GM19023 (cell line): ENCODE measurements around the gene OOSP2.
"Not testable (repeated sequence)": the region's sequence is repeated elsewhere in the genome, so short reads cannot be mapped to it uniquely, and the experiment has no call there.

Source experiments
- ATAC-seq: cut with Tn5 transposase; IDR thresholded peaks from one replicate; pipeline ENCODE4 v1.9.1; 2021; ENCODE audit warnings: mild to moderate bottlenecking, moderate library complexity; ENCODE audit not compliant: unreplicated experiment

Gene OOSP2, protein sequence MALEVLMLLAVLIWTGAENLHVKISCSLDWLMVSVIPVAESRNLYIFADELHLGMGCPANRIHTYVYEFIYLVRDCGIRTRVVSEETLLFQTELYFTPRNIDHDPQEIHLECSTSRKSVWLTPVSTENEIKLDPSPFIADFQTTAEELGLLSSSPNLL

DNA sequence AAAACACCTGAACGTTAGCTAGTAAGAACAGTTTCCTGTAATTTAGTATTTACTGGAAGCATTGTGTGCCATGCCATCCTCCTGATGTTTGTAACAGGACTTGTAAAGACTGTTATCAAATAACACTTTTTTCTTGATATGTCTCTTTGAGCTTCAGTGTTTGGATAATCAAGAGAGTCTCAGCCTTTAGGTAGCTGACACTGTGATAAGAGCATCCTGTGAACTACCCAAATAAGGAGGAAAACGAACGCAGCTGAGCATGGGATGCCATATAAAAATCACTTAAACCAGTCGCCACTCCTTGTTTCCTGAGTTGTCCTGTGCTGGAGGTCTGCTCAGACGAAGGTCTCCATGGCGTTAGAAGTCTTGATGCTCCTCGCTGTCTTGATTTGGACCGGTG lies at the start of gene OOSP2:
TSS of gene OOSP2 (plus strand) at position 301 of the 400 bp plus-strand sequence. CDS start at position 352, 51 bp downstream.
- ATAC-seq: no peak

DNA sequence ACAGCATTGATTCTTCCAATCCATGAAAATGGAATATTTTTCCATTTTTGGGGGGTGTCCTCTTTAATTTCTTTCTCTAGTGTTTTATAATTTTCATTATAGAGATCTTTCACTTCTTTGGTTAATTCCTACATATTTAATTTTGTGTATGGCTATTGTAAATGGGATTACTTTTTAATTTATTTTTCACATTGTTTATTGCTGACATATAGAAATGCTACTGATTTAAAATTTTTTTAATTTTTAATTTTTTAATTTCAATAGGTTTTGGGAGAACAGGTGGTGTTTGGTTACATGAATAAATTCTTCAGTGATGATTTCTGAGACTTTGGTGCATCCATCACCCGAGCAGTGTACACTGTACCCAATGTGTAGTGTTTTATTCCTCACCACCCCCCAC lies 49.8 kb upstream of the OOSP2 start:
- no peak for ATAC-seq

DNA sequence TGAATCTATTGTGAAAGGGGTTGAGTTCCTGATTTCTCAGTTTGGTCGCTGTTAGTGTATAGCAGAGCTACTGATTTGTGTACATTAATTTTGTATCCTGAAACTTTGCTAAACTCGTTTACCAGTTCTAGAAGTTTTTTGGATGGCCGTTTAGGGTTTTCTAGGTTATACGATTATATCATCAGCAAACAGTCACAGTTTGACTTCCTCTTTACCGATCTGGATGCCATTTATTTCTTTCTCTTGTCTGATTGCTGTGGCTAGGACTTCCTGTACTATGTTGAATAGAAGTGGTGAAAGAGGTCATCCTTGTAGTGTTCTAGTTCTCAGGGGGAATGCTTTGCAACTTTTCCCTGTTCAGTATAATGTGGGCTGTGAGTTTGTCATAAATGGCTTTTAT lies 47.8 kb upstream of the OOSP2 start:
- no peak for ATAC-seq

DNA sequence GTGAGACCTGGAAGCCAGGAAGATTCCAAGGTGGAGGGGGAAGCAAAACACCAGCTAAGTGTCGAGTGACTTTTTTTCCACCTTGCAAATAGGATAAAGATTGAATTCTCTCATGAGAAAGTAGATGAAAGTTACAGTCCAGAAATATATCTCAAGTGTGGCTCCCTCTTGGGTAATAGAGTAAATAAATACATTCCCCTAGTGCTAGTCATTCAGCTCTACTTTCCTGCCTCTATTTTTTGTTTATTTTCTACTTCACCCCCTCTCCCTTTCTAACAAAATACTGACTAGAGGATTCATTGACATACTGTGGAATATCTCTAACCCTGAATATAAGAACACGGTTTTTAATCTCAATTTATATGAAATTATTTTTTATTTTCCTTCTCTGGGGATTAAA lies 42.4 kb upstream of the OOSP2 start:
- no peak for ATAC-seq

DNA sequence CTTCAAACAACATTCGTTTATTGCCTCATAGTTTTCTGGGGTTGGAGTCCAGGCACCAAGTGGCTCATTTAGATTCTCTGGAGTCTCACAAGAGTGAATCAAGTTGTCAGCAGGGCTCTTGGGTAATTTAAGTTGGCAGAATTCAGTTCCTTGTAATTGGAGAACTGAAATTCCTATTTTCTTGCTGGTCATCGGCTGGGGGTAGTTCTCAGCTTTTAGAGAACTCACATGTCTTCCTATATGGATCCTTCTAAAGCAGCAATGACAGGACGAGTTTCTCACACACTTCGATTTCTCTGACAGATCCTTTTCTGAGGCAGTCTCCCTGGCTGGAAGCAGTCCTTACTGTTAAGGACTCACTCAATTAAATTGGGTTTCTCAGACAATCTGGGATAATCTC lies 40.5 kb upstream of the OOSP2 start:
- ATAC-seq: no peak

DNA sequence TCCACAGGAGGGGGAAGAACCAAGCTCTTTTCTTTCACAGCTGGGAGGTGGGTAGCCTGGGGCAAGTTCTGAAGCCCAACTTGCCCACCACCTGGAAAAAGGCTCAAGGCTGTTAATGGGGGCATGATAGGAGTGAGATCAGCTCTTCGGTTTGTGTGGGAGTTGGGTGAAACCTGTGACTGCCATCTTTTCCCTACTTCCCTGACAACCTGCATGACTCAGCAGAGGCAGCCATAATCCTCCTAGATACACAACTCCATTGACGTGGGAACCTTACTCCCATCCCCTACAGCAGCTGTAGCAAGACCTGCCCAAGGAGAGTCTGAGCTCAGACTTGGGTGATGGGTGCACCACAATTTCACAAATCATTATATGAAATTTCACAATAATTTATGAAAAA lies 36.5 kb upstream of the OOSP2 start:
- ATAC-seq: no peak

DNA sequence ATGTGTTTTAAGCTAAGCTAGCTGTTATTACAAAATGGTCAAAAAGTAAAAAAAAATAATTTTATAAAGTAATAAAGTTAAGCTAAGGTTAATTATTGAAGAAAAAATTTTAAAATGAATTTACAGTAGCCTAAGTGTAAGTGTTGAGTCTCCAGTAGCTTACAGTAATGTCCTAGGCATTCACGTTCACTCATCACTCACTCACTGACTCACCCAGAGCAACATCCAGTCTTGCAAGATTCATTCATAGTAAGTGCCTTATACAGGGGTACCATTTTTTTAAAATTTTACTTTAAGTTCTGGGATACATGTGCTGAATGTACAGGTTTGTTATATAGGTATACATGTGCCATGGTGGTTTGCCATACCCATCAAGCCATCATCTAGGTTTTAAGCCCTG lies 34.8 kb upstream of the OOSP2 start:
- no peak for ATAC-seq

DNA sequence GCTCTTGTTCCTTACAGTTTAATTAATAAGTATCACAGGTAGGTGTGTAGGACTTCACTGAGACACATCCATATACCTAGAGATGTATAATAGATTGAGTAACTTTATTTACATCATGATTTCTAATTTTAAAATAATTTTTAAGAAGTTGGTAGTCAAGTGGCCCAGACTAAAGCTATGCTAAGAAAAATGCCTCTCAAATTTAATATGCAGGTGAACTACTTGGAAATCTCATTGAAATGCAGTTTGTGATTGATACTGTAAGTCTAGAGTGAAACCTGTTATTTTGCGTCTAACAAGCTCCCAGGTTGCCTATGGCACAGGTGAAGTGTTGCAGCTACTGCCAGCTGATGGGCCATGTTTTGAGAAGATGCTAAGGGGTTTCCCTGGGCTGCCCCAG lies 23.3 kb upstream of the OOSP2 start, which contains the start of gene OOSP4B:
TSS of gene OOSP4B (plus strand) at position 301 of the 400 bp plus-strand sequence.
- no peak for ATAC-seq

DNA sequence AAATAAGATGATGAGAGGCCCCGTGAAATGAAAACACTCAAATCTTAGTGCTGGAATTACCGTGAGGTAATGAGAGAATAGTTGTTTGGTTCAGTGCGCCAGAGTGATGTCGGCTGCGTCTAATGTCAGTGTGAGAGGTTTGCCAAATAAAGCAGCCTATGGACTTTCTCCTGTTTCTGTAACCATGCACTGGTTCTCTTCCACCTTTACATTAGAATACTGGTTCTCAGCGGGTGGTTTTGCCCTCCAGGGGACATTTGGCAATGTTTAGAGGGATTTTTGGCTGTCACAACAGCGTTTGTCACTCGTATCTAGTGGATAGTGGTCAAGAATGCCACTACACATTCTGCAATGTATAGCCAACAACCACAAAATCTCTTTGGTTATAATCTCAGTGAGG lies 22.2 kb upstream of the OOSP2 start:
- no peak for ATAC-seq

DNA sequence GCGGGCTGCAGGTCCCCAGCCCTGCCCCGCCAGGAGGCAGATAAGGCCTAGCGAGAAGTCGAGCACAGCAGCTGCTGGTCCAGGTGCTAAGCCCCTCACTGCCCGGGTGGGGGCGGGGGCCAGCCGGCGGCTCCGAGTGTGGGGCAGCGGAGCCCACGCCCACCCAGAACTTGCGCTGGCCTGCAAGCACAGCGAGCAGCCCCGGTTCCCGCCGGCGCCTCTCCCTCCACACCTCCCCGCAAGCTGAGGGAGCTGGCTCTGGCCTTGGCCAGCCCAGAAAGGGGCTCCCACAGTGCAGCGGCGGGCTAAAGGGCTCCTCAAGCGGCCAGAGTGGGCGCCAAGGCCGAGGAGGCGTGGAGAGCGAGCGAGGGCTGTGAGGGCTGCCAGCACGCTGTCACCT lies 19.8 kb upstream of the OOSP2 start:
- ATAC-seq: not testable (repeated sequence)

DNA sequence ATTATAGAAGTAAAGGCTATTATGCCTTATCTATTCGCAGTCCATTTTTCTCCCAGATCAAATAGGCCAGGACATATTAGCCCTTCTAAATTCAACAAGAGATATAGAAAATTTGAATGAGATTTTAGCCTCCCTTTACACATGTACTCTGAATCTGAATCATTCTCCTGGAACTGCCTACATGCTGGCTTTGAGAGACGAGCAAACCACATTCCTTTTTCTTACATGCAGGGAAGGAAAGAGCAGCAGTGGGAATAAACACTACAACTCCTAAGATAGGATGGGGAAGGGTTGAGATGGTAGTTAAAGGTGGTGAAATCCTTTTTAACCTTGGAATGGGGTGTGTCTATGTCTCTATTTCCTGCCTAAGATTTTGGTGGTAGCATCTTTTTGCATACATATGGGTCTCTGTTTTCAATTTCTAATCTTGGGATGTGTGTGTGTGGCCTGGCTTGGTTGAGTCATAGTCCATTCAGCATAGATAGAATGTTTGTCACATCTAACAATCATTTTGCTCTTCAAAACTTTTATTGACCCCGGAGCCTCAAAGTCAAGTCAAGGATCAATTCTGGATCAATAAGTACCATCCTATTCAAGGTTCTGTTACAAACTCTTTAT lies 11.1 kb upstream of the OOSP2 start:
- ATAC-seq: no peak

DNA sequence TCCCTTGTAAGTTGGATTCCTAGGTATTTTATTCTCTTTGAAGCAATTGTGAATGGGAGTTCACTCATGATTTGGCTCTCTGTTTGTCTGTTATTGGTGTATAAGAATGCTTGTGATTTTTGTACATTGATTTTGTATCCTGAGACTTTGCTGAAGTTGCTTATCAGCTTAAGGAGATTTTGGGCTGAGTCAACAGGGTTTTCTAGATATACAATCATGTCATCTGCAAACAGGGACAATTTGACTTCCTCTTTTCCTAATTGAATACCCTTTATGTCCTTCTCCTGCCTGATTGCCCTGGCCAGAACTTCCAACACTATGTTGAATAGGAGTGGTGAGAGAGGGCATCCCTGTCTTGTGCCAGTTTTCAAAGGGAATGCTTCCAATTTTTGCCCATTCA lies 10.2 kb downstream of the OOSP2 start:
- not testable (repeated sequence) for ATAC-seq

DNA sequence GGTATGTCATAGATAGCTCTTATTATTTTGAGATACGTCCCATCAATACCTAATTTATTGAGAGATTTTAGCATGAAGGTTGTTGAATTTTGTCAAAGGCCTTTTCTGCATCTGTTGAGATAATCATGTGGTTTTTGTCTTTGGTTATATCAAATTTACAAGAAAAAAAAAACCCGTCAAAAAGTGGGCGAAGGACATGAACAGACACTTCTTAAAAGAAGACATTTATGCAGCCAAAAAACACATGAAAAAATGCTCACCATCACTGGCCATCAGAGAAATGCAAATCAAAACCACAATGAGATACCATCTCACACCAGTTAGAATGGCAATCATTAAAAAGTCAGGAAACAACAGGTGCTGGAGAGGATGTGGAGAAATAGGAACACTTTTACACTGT lies 10.6 kb downstream of the OOSP2 start:
- not testable (repeated sequence) for ATAC-seq

DNA sequence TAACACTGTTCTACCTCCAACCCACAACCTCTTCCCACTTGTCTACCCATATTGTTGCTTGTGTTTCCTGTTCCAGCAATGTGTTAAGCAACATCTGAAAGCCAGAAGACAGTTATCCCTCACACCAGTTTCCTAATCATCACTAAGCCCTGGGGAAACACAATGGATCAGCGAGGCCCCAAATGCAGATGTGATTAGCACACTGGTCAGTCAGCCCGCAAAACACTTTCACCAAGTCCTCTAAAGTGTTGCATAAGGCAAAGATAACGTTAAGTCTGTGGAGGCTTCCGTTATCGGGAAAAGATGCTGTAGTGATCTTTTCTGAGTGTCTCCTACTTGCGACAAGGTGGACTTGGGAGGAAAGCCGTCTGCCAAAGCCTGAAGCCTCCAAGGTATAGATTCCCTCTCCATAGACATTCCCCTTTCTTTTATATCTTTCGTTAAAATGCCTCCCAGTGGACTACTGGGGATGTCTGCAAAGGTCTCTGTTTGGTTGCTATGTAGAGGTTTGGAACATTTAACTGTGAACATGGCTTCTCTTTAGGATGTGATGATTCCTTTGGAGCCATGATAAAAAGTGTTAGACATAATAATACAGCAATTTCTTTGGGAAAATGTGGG lies 16.2 kb downstream of the OOSP2 start, which contains the start of gene MS4A3:
TSS of gene MS4A3 (plus strand) at position 317 of the 621 bp plus-strand sequence. CDS start 4,496 bp downstream, outside the sequence.
- no peak for ATAC-seq

DNA sequence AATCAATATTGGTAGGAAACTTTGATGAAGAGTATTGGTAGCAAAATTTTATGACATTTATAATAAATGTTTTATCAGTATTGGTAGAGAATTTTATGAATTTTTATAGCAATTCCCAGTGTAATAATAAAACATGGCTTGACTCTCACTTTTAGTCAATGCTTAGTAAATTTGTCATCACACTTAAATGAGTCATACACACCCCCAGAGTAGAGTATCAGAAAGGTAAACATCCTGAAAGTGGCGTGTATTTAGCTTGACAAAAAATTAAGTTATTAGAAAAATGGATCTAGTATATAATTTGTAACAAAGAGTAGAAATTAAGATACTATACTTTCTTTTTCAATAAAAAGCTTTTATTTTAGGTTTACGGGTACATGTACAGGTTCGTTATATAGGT lies 18.8 kb downstream of the OOSP2 start:
- no peak for ATAC-seq

DNA sequence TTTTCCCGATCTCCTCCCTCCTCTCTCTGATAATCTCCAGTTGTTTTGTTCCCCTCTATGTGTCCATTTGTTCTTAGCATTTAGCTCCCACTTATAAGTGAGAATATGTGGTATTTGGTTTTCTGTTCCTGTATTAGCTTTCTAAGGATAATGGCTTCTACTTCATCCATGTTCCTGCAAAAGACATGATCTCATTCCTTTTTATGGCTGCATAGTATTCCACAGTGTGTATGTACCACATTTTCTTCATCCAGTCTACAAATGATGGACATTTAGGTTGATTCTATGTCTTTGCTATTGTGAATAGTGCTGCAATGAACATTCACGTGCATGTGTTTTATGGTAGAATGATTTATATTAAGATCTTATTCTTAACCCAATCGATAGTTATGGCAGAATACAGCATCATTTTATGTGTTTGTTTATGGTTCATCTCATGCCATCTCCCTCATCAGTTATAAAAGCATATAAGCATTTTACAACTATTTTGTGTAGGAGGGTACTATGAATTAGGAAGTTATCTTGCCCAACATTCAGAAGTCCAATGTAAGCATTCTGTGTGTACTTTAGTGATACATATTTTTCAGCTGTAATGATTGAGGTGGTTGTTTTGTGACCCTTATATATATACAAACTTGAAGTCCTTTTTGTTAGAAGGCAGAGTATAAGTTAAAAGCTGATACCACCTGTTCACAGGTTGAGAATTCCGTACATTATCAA lies 19.5 kb downstream of the OOSP2 start:
- ATAC-seq: no peak

DNA sequence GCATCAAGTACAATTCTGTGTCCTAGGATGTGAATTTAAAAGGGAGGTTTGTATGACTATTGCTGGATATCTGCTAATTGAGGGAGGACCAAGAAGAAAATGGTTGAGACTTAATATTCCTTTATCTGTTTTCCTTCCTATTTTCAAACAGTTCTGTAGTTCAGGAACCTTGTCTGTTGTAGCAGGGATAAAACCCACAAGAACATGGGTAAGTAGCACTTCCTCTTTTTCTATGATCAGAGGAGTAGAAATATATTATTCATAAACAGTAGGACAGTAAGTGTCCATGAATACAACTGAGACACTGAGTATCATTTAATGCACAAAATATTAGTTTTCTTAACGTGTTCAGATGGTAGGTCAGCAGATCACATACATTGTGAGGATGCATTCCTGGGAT lies 23.9 kb downstream of the OOSP2 start:
- no peak for ATAC-seq

DNA sequence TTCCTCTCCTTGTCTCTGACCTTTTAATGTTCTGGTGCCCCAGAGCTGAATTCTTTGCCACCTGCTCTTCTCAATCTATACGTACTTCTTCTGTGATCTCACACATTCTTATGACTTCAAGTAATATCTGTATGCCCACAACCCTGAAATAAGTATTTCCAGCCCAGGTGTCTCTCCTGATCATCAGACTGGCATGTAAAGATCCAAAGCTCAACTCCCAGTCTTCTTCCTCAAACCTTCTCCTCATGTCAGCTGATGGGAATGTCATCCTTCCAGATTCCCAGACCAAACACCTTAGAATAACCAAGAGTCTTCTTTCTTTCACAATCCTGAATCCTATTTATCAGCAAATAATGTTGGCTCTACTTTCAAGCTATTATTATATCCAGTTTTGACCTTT lies 25.6 kb downstream of the OOSP2 start:
- no peak for ATAC-seq

DNA sequence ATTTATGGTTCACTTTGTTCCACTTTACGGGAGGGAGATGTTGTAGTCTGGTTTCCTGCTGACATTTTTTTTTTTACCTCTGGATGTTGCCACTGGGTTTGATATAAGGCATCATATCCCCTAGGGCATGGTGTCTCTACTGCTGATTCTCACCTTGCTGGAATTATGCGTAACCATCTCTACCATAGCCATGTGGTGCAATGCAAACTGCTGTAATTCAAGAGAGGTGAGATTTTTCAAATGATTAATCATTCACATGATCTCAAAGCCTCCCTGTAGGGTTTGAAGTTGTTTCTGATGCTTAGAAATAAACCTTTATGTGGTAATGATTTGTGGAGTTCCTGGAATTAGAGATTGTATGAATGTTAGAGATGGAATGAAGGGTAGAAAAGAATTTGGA lies 29.2 kb downstream of the OOSP2 start:
- ATAC-seq: no peak

DNA sequence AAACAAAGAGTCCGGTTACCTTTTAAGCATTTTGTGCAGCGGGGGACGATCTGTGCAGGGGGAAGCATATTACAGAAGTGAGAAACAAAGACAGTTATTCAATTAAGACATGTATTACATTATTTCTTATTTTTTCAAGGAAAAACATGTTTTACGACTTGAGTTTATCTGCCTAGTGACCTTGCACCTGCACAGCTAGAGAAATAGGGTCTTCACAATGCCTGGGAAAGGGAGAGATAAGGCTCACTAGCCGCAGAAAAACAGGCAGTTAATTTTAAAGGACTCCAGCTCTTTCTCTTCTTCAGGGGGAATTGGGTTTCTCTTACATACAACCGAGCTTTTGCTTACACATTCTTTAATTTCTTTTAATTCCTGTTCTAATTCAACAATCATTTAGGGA lies 31.4 kb downstream of the OOSP2 start:
- not testable (repeated sequence) for ATAC-seq

DNA sequence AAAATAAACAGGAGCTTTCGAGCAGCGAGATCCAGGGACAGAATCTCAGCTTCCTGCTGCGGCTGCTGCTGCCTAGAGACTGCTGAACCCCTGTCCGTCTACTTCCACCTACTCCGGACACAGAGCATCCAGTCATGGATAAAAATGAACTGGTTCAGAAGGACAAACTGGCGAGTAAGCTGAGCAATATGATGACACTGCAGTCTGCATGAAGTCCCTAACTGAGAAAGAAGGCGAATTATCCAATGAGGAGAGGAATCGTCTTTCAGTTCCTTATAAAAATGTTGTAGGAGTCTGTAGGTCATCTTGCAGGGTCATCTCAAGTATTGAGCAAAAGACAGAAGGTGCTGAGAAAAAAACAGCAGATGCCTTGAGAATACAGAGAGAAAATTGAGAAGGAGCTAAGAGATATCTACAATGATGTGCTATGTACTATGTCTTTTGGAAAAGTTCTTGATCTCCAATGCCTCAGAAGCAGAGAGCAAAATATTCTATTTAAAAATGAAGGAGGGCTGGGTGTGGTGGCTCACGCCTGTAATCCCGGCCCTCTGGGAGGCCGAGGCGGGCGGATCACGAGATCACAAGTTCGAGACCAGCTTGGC lies 37.1 kb downstream of the OOSP2 start:
- no peak for ATAC-seq
